GM18951 (cell line): ENCODE data around the gene SDF2.
"Not testable (repeated sequence)": the region's sequence is repeated elsewhere in the genome, so short reads cannot be mapped to it uniquely, and the experiment has no call there.

ENCODE experiments used
- POLR2A ChIP-seq: IDR thresholded peaks from 4 replicates; pipeline ENCODE4 v1.6.1; 2011; ENCODE audit warnings: mild to moderate bottlenecking; ENCODE audit not compliant: insufficient read length, insufficient read depth; ENCODE audit errors: extremely low read depth
- in situ Hi-C: fragments of 300-500 bp; cut with MboI; formaldehyde crosslinking; loops from one replicate; pipeline ENCODE4 v1.12.0; 2022; ENCODE audit warnings: low sequenced_read_pairs, mixed read lengths, inconsistent platforms; ENCODE audit not compliant: unreplicated experiment

Gene SDF2

DNA sequence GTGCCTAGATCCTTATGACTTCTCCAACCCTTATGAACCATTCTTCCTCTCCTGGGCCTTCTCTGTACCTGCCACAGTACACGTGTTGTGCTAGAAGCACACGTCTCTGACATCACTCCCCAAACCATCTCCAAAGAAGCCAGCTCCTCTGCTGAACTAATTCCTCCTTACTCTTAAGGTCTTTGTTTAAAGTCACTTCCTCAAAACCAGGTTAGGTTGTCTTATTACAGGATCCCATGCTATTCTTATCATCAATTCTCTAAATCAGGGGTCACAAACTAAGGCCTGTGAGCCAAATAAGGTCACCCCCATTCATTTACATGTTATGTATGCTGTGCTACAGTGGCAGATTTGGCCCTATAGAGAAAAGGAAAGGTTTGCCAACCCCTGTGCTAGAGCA, 4.3 kb upstream of the SDF2 start:
- in situ Hi-C loops: no loop called here
- no peak for TF ChIP-seq POLR2A

DNA sequence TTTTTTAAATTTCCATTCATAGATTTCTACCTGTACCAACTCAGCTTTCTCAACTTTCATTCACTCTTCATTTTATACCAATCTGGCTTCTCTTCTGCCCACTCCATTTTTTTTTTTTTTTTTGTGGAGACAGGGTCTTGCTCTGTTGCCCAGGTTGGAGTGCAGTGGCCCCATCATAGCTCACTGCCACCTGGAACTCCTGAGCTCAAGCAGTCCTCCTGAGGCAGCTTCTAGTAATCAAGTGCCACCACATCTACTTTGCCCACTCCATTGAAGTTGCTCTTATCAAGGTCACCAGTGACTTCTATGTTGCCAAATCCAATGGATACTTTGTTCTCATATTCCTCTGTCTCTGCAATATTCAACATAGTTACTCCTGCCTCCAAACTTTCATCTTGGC, 2.0 kb upstream of the SDF2 start:
- TF ChIP-seq POLR2A: no peak
- in situ Hi-C loops: no loop called here

DNA sequence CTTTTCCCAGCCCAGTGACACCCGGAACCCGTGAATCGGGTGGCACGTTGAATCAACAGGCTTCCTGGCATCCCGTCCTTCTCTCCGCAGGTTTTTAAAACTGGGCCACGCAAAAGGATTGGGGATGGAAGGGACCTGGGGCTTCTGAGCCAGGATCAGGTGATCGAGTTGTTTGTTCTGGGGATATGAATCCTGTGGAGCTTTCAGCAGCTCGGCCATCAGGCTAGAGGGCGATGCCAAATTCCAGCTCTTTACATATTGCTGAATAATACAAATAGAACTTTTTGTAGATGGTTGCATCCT, 772 bp upstream of the SDF2 start:
- TF ChIP-seq POLR2A: no peak

GRCh38 chr17:28659497-28659881, 2.2 kb downstream of the SDF2 start:
- in situ Hi-C loops: not testable (repeated sequence)

More for the DNA sequence above, 772 bp upstream of the SDF2 start:
- in situ Hi-C loops: no loop called here

DNA sequence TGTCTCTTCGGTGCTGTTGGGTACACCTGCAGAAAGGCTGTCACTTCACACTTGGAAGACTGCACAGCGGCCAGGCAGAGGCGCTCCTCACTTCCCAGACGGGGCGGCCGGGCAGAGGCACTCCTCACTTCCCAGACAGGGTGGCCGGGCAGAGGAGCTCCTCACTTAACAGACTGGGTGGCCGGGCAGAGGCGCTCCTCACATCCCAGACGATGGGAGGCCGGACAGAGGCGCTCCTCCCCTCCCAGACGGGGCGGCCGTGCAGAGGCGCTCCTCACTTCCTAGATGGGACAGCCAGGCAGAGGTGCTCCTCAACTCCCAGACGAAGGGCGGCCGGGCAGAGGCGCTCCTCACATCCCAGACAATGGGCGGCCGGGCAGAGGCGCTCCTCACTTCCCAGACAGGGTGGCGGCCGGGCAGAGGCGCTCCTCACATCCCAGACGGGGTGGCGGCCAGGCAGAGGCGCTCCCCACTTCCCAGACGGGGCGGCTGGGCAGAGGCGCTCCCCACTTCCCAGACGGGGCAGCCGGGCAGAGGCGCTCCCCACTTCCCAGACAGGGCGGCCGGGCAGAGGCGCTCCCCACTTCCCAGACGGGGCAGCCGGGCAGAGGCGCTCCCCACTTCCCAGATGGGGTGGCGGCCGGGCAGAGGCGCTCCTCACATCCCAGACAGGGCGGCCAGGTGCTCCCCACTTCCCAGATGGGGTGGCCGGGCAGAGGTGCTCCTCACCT, 2.8 kb downstream of the SDF2 start:
- in situ Hi-C loops: not testable (repeated sequence)

DNA sequence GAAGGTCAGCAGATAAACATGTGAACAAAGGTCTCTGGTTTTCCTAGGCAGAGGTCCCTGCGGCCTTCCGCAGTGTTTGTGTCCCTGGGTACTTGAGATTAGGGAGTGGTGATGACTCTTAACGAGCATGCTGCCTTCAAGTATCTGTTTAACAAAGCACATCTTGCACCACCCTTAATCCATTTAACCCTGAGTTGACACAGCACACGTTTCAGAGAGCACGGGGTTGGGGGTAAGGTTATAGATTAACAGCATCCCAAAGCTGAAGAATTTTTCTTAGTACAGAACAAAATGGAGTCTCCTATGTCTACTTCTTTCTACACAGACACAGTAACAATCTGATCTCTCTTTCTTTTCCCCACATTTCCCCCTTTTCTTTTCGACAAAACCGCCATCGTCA, 3.4 kb downstream of the SDF2 start:
- in situ Hi-C loops: not testable (repeated sequence)

GRCh38 chr17:28657756-28658155, 4.0 kb downstream of the SDF2 start:
- no peak for TF ChIP-seq POLR2A

GRCh38 chr17:28655160-28655559, 6.5 kb downstream of the SDF2 start:
- in situ Hi-C loops: no loop called here
- TF ChIP-seq POLR2A: no peak

More at GRCh38 chr17:28657756-28658155, 4.0 kb downstream of the SDF2 start:
- in situ Hi-C loops: no loop called here

DNA sequence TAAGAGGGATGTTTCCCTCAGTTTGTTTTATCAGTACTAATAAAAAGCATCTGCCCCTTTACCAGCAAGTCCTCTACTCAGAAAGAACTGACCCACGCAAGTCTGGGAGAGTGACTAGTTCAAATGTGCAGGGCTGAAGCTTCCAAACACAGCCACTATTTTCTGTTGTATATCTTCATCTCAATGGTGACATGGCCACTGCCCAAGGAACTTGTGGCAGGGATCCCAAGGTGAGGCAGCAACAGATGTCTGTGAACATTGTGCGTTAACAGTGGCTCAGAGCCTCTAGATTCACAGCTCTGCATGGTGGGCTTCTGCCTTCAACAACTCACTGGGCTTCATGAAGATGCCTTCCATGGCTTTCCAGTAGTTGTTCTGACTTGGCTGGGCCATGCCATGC, 13.0 kb downstream of the SDF2 start:
- no peak for TF ChIP-seq POLR2A
- in situ Hi-C loops: no loop called here

DNA sequence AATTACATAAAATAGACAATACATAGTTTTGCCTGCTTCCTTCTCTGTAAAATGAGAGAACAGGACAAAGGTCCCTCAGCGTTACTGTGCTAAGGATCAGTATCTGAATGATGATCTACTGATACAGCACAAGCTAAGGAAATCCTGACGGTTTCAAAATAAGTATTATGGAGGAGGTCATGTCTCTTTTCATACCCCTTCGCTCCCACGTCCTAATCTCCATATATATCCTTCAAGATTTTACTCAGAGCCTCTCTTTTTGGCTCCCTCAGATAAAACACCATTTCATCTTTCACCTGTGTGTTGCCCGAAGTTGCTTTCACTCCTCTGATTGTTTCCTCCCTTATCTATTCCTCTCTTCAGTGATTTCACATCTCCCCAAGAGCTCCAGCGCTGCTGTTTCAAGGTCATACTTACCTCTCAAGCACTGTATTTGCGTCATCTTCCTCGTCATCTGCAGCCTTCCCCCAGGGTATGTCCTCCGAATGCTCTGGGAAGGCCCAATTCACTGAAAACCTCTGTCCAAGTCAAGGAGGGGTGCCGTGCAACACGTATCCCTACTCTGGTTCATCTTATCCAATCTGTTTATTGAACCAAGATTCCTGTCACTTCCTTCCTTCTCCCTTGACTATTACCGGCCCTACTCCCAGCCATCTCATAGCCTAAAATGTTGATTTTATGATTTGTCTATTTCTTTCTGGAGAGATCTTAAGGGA, 15.5 kb downstream of the SDF2 start:
- in situ Hi-C loops: no loop called here
- TF ChIP-seq POLR2A: no peak

DNA sequence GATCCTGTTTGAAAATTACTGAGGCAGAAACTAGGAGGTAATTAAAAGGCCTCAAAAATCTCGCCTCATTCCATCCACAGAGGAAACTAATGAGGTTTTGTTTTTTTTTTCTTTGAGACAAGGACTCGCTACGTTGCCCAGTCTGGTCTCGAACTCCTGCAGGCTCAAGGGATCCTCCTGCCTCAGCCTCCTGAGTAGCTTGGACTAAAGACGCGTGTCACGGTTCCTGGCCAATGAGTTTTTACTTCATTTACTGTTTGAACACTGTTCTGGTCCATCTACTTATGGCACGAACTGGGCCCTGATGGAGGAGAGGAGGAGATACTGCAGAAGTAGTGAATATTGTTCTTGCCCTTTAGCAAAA, 16.1 kb downstream of the SDF2 start:
- in situ Hi-C loops: no loop called here
- no peak for TF ChIP-seq POLR2A

DNA sequence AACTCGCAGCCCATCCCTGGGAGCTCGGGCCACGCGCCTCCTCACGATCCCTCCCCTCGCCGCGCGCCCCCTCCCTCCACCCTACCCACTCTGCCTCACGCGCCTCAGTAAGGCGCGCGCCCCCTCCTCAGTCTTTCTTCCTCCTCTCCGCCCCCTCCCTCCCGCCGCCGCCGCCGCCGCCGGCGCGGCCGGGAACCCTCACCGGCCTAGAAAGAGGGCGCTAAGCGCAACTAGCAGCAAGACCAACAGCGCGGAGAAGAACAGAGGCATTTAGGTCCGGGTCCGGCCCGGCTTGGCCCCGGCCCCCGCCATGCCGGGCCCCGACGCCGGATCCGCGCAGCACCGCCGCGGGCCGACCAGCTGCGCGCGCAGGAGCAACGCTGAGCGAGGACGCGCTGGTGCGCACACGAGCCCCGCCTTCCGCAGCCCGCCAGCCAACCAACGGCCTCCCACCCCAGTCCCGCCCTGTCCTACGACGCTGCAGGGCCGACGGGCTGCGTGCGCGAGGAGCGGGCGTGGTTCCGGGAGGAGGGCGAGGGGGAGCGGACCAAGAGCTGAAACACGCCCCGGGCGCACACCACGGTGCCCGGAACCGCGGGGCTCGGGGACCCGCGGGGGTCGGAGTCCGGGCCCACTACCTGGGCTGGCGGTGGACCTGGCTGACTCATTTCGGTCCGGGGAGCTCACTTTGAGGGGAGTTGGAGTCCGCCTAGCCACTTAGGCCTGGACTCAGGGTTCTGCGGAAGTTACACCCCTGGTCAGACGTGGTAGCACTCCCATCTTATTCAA, 16.7 kb downstream of the SDF2 start, which contains the start of gene BLTP2:
Gene BLTP2, minus strand, starts transcription at position 372 of the 789 bp plus-strand sequence. Its CDS starts 102 bp downstream, at position 270.
- in situ Hi-C loops: no loop called here
- TF ChIP-seq POLR2A: peak; percentile 95

GRCh38 chr17:28643983-28644786, 17.5 kb downstream of the SDF2 start:
- in situ Hi-C loops: no loop called here
- TF ChIP-seq POLR2A: peak; percentile 29
